ENCODE data around the gene GAS1. TPM values are rescaled to one million over a fixed set of nuclear protein-coding genes. Genes with fewer than 3 reads are reported as not detected.

GAS1 gene
- total RNA-seq, 1 donor from 2014 or later, result 47.5 TPM

- ATAC-seq (no peak), DNase-seq (ENCODE audit: low spot score) (no peak)
- intact Hi-C loops (cut with DNase I), result no loop called here
Measured at GRCh38 chr9:86966852-86967511, 19.7 kb upstream of the GAS1 start.

- peak; percentile 22 for ATAC-seq
- intact Hi-C loops (cut with DNase I), result no loop called here
- no peak for DNase-seq (ENCODE audit: low spot score)
Measured at GRCh38 chr9:86965636-86966395, 18.5 kb upstream of the GAS1 start.

GRCh38 chr9:86962692-86963091, 15.4 kb upstream of the GAS1 start:
- DNase-seq (ENCODE audit: low spot score), result no peak
- no peak for ATAC-seq
- intact Hi-C loops (cut with DNase I), result no loop called here

- no peak for ATAC-seq
- intact Hi-C loops (cut with DNase I), result no loop called here
- DNase-seq (ENCODE audit: low spot score), result no peak
Measured at GRCh38 chr9:86960938-86961337, 13.6 kb upstream of the GAS1 start.

GRCh38 chr9:86958203-86958602, 10.9 kb upstream of the GAS1 start:
- intact Hi-C loops (cut with DNase I), result no loop called here
- DNase-seq (ENCODE audit: low spot score), result no peak
- ATAC-seq, result no peak

- intact Hi-C loops (cut with DNase I), result no loop called here
- DNase-seq (ENCODE audit: low spot score) (no peak), ATAC-seq (no peak)
Measured at GRCh38 chr9:86955561-86955960, 8.3 kb upstream of the GAS1 start.

GRCh38 chr9:86955042-86955441, 7.7 kb upstream of the GAS1 start:
- no peak for DNase-seq (ENCODE audit: low spot score)
- no peak for ATAC-seq
- intact Hi-C loops (cut with DNase I), result no loop called here

GRCh38 chr9:86953181-86953580, 5.9 kb upstream of the GAS1 start:
- DNase-seq (ENCODE audit: low spot score) (no peak), ATAC-seq (no peak)
- intact Hi-C loops (cut with DNase I), result no loop called here

- intact Hi-C loops (cut with DNase I), result no loop called here
Measured at GRCh38 chr9:86948074-86948929, 996 bp upstream of the GAS1 start.

GRCh38 chr9:86946201-86947145, 833 bp downstream of the GAS1 start:
- ATAC-seq (no peak), DNase-seq (ENCODE audit: low spot score) (peak; percentile 80)
- intact Hi-C loops (cut with DNase I), result no loop called here

More at GRCh38 chr9:86948074-86948929, 996 bp upstream of the GAS1 start:
- peak; percentile 89 for DNase-seq (ENCODE audit: low spot score)
- peak; percentile 84 for ATAC-seq

GRCh38 chr9:86945728-86946200, 1.5 kb downstream of the GAS1 start:
- peak; percentile 64 for DNase-seq (ENCODE audit: low spot score)
- intact Hi-C loops (cut with DNase I), result no loop called here
- no peak for ATAC-seq

- ATAC-seq (no peak), DNase-seq (ENCODE audit: low spot score) (no peak)
- intact Hi-C loops (cut with DNase I), result no loop called here
Measured at GRCh38 chr9:86944796-86945727, 2.2 kb downstream of the GAS1 start.

GRCh38 chr9:86943201-86944113, 3.8 kb downstream of the GAS1 start:
- DNase-seq (ENCODE audit: low spot score), result no peak
- intact Hi-C loops (cut with DNase I), result no loop called here
- ATAC-seq, result peak; percentile 1

GRCh38 chr9:86942281-86943200, 4.8 kb downstream of the GAS1 start:
- no peak for ATAC-seq
- no peak for DNase-seq (ENCODE audit: low spot score)
- intact Hi-C loops (cut with DNase I), result no loop called here

GRCh38 chr9:86941197-86941596, 6.1 kb downstream of the GAS1 start:
- intact Hi-C loops (cut with DNase I), result no loop called here

GRCh38 chr9:86940774-86941173, 6.5 kb downstream of the GAS1 start:
- intact Hi-C loops (cut with DNase I), result no loop called here
- ATAC-seq, result no peak
- DNase-seq (ENCODE audit: low spot score), result no peak

More at GRCh38 chr9:86941197-86941596, 6.1 kb downstream of the GAS1 start:
- DNase-seq (ENCODE audit: low spot score) (no peak), ATAC-seq (no peak)

Measured in sciatic nerve (tissue), 2 donors.